GM19467 (cell line): ENCODE results near the gene REXO1.

Source experiments
- ATAC-seq: cut with Tn5 transposase; IDR thresholded peaks from one replicate; pipeline ENCODE4 v1.9.1; 2021; ENCODE audit warnings: mild to moderate bottlenecking, moderate library complexity; ENCODE audit not compliant: unreplicated experiment

Gene REXO1

DNA sequence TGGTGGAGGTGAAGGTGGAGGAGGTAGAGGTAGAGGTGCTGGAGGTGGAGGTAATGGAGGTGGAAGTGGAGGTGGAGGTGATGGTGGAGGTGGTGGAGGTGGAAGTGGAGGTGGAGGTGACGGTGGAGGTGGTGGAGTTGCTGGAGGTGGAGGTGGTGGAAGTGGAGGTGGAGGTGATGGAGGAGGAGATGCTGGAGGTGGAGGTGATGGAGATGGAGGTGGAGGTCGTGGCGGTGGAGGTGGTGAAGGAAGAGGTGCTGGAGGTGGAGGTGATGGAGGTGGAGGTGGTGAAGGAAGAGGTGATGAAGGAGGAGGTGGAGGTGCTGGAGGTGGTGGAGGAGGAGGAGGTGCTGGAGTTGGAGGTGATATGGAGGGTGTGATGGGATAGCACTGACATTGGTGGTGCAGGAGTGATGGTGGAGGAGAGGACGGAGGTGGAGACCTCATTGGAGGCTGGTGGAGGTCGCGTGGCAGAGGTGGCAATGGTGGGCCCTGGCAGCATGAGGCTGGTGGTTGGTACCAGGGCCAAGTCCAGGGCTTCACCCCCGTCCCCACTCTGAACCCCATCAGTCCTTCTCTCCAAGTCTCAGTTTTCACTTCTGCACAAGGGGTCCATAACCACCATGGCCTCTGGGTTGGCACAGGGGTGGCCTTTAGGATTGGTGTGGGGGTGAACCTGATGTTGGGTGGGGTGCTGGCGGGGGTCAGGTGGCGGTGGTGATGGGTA, 79.2 kb downstream of the REXO1 start:
- ATAC-seq, result no peak

DNA sequence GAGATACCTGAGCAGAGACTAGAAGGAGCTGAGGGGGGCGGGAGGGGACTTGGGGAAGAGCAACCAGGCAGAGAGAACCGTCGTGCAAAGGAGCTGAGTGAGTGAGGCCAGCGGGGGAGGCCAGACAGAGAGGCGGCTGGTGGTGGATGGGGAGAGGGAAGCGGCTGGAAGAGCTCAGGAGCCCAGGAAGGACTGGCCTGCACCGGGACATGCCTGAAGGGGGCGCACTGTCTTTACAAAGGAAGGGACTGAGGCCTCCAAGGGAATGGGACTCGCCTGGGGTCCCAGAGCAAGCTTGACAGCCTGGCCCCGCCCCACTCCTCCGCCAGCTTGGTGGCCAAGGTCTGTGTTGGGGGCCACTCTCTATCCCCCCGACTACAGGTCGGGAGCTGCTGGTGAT, 80.0 kb downstream of the REXO1 start:
- ATAC-seq, result no peak

DNA sequence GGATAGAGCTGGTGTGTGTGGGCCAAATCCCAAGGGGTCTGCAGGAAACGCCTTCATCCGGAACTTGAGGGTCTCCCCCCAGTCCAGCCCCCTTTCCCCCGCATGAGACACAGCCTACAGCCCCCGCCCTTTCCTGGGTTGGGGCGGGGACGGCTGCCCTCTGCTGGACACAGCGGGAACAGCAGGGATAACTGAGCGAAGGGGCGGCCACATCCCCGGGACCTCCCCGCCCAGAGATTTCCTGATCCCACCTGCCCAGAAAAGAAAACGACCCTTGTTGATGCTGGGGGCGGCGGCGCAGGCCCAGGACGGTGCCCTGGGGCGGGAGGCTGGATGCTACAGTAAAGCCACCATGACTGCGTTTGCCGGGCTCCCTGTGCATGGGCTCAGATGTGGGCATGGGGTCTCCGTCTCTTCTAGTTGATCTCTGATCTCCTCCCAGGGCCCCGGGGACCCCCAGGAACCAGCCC, 80.8 kb downstream of the REXO1 start:
- no peak for ATAC-seq

DNA sequence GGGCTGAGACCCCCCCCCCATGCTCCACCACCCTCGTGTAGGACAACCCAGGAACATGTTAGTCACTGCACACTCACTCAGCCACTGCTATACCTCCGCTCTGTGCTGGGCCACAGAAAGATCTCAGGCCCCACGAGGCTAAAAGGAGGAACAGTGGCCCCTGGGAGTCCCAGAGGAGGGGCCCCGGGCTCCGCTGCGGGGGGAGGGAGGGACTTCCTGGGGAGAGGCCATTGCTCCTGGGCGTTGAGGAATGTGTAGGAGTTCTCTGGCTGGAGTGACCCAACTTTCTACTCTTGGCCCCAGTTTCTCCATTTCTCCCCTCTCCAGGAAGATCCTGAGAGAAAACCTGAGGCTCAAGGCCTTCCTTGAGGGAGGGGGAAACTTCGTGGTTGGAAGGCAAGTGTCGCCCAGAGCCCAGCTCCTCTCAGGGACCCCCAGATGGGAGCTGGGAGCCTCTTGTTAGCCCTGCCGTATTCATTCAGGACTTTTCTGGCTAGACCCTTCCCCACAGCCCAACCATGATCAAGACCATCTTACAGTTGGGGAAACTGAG, 81.4 kb downstream of the REXO1 start:
- no peak for ATAC-seq

DNA sequence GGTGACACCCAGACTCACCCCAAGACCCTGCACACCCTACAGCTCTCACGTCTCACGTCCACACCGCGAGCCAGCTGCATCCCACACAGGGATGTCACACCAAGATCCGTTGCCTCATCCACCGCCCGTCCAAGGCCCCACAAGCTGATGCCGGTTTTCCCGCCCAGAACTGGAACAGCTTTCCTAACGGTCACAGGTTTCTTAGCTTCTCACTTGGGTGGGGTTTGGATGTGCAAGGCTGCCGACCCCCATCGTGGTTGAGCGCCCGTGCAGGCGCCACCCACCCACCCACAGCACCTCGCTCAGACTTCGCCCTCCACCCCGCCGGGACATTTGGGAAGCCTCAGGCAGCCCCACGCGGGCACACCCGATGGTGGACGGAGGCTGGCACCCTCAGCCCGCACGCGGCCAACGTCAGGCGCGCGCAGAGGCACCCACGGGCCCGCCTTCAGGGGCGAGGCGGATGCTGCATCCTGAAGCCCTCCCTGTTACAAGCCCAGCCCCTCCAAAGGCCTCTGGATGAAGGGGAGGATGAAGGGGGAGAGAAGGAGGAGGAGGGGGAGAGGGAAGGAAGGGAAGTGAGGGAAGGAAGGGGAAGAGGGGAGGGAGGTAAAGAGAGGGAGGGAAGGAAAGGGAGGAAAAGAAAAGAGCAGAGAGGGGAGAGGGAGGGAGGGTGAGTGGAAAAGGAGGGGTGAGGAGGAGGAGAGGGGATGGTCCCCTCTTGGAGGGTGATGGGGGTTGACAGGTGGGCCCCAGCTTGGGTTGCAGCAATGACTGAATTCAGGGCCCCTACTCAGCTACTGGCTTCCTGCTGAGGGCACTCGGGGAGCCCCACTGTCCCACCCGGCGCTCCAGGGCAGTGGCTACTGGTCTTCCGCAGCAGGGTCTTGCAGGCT, 82.1 kb downstream of the REXO1 start:
- no peak for ATAC-seq
